HCT116 (cell line): ENCODE data around the gene GPATCH11.

Source experiments
- CEBPB ChIP-seq: IDR thresholded peaks from 2 replicates; pipeline ENCODE4 v1.6.1; 2012; ENCODE audit warnings: low read depth
- CTCF ChIP-seq, 3 experiments: fragments of 200-600 bp in 1 of 3; sonication (generic) in 1 of 3; IDR thresholded peaks in 2 of 3; conservative IDR thresholded peaks in 1 of 3; 2 replicates each; pipeline ENCODE4 v1.5.1; 2012 to 2017; ENCODE audit warnings: low read depth in 2 of 3, low read length in 2 of 3, antibody characterized with exemption in 1 of 3, borderline replicate concordance in 1 of 3, control low read depth in 1 of 3, mild to moderate bottlenecking in 1 of 3, mixed read lengths in 1 of 3, mixed run types in 1 of 3, moderate library complexity in 1 of 3; ENCODE audit not compliant: insufficient read depth in 1 of 3
- EGR1 ChIP-seq: IDR thresholded peaks from 2 replicates; pipeline ENCODE4 v1.6.1; 2012; ENCODE audit warnings: low read depth
- EZH2 ChIP-seq: fragments of 200-600 bp; sonication (generic); IDR thresholded peaks from 2 replicates; pipeline ENCODE4 v1.6.1; 2017; ENCODE audit warnings: antibody characterized with exemption, mixed run types
- EZH2phosphoT487 ChIP-seq: fragments of 200-600 bp; IDR thresholded peaks from 2 replicates; pipeline ENCODE4 v1.6.1; 2018; ENCODE audit warnings: antibody characterized with exemption, borderline replicate concordance
- FOSL1 ChIP-seq: IDR thresholded peaks from 2 replicates; pipeline ENCODE4 v1.6.1; 2012; ENCODE audit warnings: low read depth
- JUND ChIP-seq: IDR thresholded peaks from 2 replicates; pipeline ENCODE4 v1.6.1; 2012
- MAX ChIP-seq: IDR thresholded peaks from 2 replicates; pipeline ENCODE4 v1.6.1; 2012
- POLR2A ChIP-seq: IDR thresholded peaks from 2 replicates; pipeline ENCODE4 v1.7.0; 2011; ENCODE audit warnings: borderline replicate concordance; ENCODE audit not compliant: insufficient read depth, insufficient read length; ENCODE audit errors: extremely low read depth
- REST ChIP-seq: IDR thresholded peaks from 2 replicates; pipeline ENCODE4 v1.6.1; 2012; ENCODE audit warnings: low read depth
- SP1 ChIP-seq: IDR thresholded peaks from 2 replicates; pipeline ENCODE4 v1.6.1; 2012; ENCODE audit warnings: low read depth
- SRF ChIP-seq: IDR thresholded peaks from 2 replicates; pipeline ENCODE4 v1.6.1; 2012; ENCODE audit warnings: low read depth
- TCF7L2 ChIP-seq: IDR thresholded peaks from 2 replicates; pipeline ENCODE4 v1.7.0; 2011; ENCODE audit warnings: borderline replicate concordance, inconsistent platforms; ENCODE audit not compliant: insufficient read depth, insufficient read length; ENCODE audit errors: extremely low read depth

GRCh38 chr2:37061776-37062175, 22.5 kb upstream of the GPATCH11 start:
- TF ChIP-seq CTCF (IDR thresholded peaks at IDR 0.05 in 2 of 3, conservative IDR thresholded peaks at IDR 0.05 in 1 of 3; ENCODE audit: borderline replicate concordance in 1 of 3, insufficient read depth in 1 of 3, low read depth in 2 of 3, low read length in 2 of 3) (no peak), CEBPB (no peak), EZH2phosphoT487 (no peak), TCF7L2 (no peak), EZH2 (no peak), MAX (no peak), EGR1 (no peak), FOSL1 (no peak), JUND (no peak), SP1 (no peak), SRF (no peak), POLR2A (no peak), REST (no peak)
